Kidney glomerular epithelial cell (primary cell): ENCODE results near the gene SLC1A1.
A peak's percentile ranks its signal among the peaks of the same experiment; 100 is the strongest.

Source experiments
- DNase-seq: peaks from one replicate; lab custom pipeline; 2025; lab: John Stamatoyannopoulos, UW

Gene SLC1A1

DNA sequence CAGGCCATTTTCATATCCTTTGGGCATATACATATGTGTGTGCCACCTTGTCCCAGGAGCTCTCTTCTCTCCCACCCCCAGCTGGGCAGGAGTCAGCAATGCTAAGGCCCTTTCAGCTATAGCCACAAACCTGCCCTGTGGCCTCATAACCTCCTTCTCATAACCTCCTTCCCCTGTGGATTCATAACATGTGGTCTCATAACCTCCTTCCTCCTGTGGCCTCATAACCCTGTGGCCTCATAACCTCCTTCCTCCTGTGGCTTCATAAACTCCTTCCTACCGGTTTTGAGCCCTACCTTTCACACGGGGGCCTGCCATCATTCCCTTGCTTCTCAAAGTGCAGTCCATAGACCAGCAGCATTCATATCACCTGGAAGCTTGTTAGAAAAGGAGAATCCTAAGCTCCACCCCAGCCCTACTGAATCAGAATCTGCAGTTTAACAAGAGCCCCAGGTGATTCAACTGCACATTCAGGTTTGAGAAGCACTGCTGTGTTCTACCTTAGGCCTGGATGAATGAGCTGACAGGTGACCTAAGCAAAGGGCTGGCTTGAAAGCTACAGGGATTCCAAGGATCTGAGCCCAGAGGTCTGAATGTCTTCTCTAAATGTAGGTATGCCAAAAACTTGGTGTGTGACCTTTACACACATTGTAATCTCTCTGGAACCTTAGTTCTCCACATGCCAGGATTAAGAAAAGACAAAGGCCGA is 129.9 kb downstream of the SLC1A1 start:
- DNase-seq: no peak

DNA sequence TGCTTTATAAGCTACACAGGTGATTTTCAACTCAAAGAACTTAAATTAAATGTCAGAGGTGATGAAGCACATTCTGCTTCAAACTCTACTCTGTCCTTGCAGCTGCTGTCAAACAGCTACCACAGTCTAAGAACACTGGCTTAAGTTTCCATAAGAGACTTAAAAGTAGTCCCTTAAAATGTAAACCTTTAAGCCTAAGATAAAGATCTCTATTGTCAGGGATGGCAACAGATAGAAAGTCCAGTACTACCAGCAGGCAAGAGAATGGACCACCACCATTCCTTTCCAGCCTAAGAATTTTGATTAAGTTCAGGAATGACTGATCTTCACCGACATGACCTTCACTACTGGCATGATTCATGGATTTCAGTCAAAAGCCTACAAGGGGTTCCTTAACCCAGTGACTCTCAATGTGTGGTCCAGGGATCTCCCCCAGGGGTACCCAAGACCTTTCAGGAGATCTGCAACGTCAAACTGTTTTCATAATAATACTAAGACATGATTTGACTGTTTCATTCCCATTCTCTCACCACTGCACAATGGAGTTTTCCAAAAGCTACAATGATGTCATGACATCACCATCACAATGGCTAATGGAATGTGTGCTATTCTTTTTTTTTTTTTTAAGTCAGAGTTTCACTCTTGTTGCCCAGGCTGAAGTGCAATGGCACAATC is 130.8 kb downstream of the SLC1A1 start:
- DNase-seq: peak; percentile 4

DNA sequence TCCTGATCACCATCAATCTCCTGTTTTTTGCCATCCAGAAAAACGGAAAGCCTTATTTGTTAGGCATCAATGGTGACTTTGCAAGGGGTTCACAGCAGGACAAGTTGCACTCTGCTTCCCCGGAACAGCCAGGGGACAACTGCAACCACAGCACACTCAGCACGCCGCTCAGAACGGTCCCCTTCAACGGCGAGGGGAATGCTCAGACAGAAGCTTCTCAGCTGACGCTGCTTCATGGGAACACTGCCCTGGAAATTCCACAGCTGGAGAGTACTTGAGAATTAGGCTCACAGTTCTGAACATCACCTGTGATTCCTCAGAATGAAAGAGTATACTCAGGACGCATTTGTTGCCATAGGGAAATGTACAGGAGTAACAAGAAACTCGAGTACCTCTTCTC is 131.7 kb downstream of the SLC1A1 start:
- DNase-seq: no peak

DNA sequence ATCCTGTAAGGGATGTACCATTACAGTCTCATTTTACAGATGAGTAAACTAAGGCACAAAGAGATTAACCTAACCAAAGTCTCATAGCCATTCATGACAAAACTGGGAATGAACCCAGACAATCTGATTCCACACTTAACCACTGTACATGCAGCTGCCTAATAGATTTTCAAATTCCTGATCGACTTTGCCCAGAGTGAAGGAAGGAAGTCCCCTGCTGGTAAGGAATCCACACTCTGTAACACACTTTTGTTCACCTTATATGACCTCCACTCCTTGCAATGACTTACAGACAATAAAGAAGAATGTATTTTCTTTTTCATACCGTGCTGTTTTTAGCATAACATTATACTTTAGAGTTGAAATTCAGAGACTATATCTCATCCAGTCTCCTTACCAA is 140.6 kb downstream of the SLC1A1 start:
- DNase-seq: no peak
